Activated CD4-positive, alpha-beta T cell treated with anti-CD3 and anti-CD28 coated beads for 24 hours (primary cell): ENCODE measurements around the gene VEPH1.

Source experiments
- DNase-seq, 2 donors: peaks; one replicate each; pipeline ENCODE4 v3.0.0-alpha.2; 2020; ENCODE audit warnings: low read depth in 2 of 2

The VEPH1 gene

DNA sequence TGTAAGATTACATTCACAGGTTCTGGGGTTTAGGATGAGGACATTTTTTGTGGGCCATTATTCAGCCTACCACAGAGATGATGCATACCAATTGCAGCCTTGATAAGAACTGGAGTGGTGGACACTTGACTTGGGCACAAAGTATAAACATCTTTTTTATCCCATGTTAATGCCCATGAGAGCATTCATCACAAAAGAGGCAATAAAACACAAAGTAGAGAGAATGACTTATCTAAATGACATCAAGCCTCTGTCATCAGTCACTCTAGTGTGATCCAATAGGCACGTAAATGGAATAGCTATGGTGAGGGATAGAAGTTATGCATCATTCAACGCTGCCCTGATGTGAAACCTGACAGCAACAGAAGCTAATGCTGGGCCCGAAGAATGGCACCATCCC is 25.8 kb downstream of the VEPH1 start:
- no peak for DNase-seq

- no peak for DNase-seq
Measured at GRCh38 chr3:157475921-157476414, 27.2 kb downstream of the VEPH1 start.

GRCh38 chr3:157472648-157473047 is 30.6 kb downstream of the VEPH1 start:
- no peak for DNase-seq

- DNase-seq: no peak
Measured at GRCh38 chr3:157471064-157471463, 32.2 kb downstream of the VEPH1 start.

GRCh38 chr3:157469561-157470294 is 33.5 kb downstream of the VEPH1 start:
- DNase-seq: no peak

GRCh38 chr3:157467200-157467599 is 36.0 kb downstream of the VEPH1 start:
- no peak for DNase-seq

- no peak for DNase-seq
Measured at GRCh38 chr3:157465741-157466140, 37.5 kb downstream of the VEPH1 start.

GRCh38 chr3:157464321-157464720 is 38.9 kb downstream of the VEPH1 start:
- no peak for DNase-seq

DNA sequence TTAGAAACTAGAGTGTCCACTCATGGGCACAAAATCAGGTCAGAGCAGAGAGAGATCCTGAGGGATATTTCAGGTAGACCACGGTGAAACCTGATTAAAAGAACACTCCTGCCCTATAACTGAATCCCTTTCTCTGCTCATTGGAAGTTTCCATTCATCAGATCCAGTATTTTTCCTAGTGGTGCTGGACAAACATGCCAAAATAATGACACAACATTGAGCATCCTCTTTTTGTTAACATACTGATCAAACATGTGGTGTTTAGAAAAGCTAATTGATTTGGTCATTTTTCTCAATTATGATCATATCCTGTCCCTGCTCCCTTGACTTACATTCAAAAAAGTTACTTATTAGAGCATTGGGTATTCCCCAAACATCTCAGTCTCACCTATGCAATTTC is 39.4 kb downstream of the VEPH1 start:
- DNase-seq: no peak

GRCh38 chr3:157460253-157460652 is 43.0 kb downstream of the VEPH1 start:
- no peak for DNase-seq

DNA sequence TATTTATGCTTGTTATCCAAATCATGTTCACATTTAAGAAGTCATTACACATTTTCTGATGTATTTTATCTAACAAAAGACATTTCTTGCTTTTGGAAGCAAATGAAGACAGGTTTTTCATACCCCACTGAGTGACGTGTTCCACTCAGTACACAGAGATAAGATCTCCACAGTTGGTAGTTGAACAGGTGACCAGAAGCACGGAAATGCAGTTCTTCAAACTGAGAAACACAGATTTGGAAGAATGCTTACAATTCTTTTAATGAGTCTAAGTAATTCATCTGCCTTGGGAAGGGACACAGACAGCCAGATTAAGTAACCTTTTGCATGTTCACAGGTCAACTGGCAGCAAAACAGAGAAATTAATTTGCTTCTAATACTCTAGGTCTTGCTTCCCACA is 43.5 kb downstream of the VEPH1 start:
- no peak for DNase-seq

GRCh38 chr3:157453824-157454223 is 49.4 kb downstream of the VEPH1 start:
- no peak for DNase-seq

GRCh38 chr3:157452097-157452496 is 51.1 kb downstream of the VEPH1 start:
- no peak for DNase-seq

DNA sequence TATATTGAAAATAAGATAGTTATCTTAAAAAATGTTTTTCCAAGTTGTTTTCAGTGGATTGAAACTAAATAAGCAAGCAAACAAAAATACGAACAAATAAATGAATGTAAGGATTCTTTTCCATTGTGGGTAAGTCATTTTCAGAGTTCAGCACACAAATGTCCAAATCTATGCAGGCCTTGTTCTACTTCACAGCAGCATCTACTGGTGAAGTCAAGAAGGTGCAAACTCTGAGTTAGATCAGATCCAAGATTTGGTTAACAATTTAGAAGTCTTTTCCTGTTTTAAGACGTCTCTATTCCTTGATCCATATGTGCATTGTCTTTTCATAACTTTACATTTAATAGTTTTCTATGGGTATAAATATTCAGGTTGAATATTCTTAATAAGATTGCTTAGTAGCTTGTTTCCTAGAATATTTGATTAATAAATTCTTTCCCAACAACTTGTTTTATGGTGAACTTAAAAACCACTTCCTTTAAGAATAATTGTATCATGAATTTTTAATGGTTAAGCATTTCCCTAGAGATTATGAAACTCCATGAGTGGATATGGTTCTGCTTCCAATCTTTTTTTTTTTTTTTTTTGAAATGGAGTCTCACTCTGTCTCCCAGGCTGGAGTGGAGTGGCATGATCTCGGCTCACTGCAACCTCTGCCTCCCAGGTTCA is 56.1 kb downstream of the VEPH1 start:
- DNase-seq: no peak

- DNase-seq: no peak
Measured at GRCh38 chr3:157445857-157446256, 57.4 kb downstream of the VEPH1 start.

- no peak for DNase-seq
Measured at GRCh38 chr3:157444797-157445184, 58.4 kb downstream of the VEPH1 start.

- no peak for DNase-seq
Measured at GRCh38 chr3:157443905-157444796, 59.1 kb downstream of the VEPH1 start.

DNA sequence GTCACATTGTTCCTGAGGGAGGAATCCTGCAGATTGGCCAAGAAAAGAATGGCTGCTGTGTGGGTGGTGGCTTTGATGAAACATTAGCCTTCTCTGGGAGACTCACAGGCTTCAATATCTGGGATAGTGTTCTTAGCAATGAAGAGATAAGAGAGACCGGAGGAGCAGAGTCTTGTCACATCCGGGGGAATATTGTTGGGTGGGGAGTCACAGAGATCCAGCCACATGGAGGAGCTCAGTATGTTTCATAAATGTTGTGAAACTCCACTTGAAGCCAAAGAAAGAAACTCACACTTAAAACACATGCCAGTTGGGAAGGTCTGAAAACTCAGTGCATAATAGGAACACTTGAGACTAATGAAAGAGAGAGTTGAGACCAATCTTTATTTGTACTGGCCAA is 60.5 kb downstream of the VEPH1 start:
- no peak for DNase-seq

- no peak for DNase-seq
Measured at GRCh38 chr3:157441102-157441624, 62.1 kb downstream of the VEPH1 start.

DNA sequence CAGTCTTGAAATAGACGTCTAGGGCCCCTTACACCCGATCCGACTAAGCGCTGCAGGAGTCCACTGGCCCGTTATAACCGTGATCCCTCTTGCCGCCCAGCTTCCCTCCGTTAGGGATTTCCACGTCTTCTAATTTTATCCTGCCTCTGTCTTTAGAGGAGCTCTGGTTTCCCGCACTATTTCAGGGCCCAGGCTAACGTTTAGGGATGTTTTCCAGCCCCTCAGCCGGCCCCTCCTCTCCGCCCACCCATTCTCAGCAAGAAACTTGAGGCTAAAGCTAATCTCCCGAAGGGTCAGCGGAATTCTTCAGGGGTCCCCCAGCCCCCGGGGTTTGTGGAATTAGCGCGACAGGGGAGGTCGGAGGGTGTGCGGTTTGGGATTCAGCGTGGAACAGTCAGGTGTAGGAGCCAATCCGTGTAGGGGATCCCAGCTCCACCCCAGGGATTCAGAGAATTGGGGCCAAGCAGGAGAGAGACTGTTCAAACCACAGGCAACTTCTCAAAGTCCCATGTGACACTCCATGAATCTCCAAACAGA is 65.0 kb downstream of the VEPH1 start:
- DNase-seq: no peak

DNA sequence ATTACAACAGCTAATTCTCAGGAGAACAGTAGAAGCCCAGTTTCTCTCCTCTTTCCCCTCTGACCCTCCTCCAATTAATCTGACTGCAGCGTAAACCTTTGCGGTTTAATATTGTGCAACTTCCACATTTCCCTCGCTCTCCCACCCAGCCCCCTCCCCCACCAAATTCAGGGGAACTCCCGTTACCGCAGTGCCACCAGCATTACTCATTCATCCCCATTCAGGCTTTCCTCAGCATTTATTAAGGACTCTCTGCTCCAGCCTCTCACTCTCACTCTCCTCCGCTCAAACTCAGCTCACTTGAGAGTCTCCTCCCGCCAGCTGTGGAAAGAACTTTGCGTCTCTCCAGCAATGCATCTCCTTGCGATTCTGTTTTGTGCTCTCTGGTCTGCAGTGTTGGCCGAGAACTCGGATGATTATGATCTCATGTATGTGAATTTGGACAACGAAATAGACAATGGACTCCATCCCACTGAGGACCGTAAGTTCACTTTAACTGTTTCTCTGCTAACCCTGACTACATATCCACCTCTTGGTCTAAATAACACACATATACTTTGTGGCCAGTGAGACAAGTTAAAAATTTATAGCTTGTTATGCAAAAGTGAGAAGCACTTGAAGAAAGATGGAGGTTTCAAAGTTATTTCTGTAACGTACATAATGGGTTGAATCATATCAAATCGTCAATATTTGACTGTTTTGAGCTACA is 66.5 kb downstream of the VEPH1 start, which contains the start of gene PTX3:
TSS of gene PTX3 (plus strand) at position 268 of the 709 bp plus-strand sequence. CDS start at position 352, 84 bp downstream.
- no peak for DNase-seq
